HCEC 1CT (cell line): ENCODE measurements around the gene NPC2.
"Not testable (repeated sequence)": the region's sequence is repeated elsewhere in the genome, so short reads cannot be mapped to it uniquely, and the experiment has no call there.

ENCODE experiments used
- DNase-seq: peaks from one replicate; pipeline ENCODE4 v3.0.0-alpha.2; 2017

The NPC2 gene

DNA sequence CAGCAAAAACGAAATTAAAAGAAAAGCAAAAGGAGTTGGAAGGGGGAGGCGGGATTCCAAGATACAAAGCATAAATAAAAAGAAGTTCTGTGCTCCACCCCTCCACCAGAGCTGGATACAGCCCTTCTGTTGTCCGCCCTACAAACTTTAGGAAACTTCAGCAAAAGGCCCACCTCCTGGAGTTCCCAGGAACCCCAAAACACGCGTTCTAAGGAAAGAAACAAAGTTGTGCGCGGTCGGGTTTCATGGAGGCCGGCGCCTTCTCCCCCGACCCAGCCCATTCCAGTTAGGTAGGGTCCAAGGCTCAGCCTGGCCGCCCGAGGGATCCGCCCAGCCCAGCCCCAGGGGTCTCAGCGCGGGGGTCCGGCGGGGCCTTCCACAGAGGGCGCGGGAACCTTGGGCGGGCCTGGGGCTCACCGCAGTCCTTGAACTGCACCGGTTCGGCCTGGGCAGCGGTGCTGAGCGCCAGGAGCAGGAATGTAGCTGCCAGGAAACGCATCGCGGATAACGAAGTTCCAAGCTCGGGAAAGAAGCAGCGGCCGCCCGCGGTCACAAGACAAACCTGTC lies at the start of gene NPC2:
TSS of gene NPC2 (minus strand) at position 530 of the 567 bp plus-strand sequence. CDS start at position 499, 31 bp downstream.
- peak; percentile 21 for DNase-seq

DNA sequence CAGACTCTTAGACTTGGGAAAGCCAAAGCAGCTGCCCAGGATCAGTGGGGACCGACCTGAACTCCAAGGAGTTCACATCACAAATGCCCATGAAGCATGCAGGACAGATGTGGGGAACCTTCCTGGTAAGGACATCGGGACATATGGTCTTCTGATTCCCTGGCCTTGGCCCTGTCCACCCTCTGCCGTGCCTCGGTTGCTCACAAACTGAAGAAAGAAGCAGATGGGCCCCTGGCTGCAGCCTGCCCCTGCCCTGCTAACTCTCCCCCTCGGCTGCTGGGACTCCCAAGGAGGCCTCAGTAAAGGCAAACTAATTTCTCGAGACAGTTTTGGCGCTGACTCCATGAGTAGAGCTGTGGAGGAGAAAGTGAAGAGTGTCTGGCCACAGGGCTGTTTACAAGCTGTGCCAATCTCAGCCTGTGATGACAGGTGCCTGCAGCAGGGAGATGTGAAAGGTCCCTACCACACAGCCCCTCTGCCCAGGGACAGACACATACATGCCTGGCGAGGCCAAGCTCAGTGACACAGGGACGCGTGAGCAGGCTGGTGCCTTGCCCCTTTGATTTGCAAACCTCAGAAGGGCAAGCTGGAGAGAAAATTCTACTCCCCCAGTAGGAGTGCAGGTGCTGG lies 49.1 kb upstream of the NPC2 start:
- no peak for DNase-seq

DNA sequence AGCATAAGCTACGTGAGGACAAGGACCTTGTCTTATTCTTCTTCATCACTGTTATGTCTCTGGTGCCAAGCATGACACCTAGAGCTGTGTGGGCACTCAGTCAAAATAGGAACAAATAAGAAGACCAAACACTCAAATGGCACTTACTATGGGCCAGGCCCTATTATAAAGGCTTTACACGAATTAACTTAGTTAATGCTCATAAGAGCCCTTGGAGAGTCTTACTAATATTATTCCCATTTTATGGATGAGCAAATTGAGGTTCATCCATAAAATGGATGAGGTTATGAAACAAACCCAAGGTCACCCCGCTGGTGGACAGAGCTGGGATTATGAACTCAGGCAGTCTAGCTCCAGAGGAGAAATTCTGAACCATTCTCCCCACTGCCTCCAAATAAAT lies 48.1 kb upstream of the NPC2 start:
- DNase-seq, result no peak

DNA sequence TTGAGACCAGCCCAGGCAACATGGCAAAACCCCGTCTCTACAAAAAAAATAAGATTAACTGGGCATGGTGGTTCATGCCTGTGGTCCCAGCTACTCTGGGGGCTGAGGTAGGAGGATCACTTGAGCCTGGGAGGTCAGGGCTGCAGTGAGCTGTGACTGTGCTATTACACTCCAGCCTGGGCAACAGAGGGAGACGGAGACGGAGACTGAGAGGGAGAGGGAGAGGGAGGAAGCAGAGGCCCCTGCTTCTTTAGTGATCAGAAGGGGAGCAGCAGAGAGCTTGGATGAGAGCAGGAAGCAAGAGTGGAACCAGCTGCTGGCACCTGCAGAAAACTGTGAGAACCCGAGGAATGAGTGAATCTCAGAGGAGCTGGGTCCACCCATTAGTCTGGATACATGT lies 46.4 kb upstream of the NPC2 start:
- no peak for DNase-seq

DNA sequence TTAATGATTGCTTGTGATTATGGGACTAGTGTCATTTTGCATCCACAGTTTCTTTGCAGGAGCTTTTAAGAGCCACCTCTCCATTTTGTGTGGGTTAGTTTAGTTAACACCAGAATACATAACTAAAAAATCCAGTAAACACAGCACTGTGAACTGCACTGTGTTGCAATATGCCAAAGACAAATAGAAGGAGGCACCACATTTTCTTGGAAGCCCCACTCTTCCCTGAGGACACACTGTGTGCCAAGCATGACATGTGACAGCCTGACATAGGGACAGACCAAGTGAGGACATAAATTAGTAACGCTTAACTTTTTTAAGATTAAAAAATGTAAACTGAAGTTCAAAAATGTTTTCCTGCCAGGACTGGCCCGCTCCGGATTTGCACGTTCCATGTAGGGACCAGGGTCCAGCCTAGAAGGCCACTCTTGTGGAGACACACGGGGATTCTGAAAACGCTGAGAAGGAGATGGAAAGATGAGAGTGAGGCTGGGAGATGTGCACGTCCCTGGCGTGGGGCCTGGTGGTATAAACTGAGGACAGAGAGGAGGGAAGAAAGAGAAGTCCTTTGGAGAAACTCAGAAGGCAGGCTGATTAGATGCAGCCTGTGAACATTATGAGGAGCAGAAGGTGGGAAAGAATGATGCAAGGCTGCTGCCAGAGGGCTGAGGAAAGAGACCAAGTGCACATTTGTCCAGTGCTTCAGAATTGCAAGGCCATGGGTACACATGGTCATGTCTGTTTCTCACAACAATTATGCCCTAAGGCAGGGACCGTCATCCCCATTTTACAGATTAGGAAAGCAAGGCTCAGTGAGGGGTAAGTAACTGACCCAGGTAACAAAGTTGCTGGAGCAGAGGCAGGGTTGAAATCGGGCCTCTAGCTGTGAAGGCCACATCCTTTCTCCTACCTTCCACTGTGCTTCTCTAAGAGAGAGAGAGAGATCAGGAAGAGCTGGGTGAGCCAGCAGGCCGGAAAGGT lies 45.6 kb upstream of the NPC2 start:
- no peak for DNase-seq

DNA sequence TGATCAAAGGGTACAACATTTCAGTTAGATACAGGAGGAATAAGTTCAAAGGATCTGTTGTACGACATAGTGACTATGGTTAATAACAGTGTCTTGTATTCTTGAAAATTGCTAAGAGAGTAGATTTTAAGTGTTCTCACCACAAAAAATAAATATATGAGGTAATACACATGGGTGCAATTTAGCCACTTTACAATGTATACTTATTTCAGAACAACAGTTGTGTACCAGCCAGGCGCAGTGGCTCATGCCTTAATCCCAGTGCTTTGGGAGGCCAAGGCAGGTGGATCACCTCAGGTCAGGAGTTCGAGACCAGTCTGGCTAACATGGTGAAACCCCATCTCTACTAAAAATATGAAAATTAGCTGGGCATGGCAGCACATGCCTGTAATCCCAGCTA lies 43.2 kb upstream of the NPC2 start:
- DNase-seq, result not testable (repeated sequence)

DNA sequence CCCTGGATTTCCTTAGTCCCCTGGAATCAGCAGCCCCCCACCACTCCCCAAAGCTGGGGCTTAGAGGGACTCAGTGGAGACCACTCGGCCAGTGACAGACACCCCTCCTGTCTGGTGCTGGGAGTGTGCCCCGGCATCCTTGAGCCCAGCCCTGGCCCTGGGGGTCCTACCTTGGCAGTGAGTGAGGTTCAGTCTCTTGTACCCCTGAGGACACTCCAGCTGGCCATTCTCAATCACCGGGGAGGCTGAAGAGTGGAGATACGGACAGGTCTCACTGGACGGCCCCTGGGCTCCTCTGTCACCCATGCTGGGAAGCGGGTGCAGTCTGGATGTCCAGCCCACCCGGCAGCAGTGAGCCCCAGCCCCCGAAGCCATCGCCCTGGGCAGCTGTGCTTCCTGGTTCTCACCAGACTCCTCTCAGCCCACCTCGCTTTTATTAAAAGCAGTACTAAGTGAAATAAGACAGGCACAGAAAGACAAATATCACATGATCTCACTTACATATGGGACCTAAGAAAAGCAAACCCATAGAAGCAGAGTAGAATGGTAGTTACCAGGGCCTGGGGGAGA lies 42.7 kb upstream of the NPC2 start:
- no peak for DNase-seq

DNA sequence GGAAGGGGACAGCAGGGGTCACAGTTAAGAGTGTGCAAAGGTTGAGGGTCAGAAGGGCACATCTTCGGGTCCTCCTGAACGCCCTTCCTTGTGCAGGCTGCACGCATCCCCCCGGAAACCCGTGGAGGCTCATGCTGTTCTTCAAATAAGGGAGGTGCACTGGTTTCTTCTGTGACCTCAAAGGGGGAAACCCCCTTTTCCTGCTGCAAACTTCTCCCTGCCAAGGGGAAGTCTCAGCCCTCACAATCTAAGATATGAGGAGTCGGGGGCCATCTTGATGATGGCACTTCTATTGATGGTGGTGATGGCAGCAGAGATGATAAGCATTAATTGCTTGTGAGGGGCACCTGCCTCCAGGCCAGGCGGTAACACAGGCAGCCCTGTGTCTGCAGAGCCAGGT lies 40.5 kb upstream of the NPC2 start:
- DNase-seq, result no peak

DNA sequence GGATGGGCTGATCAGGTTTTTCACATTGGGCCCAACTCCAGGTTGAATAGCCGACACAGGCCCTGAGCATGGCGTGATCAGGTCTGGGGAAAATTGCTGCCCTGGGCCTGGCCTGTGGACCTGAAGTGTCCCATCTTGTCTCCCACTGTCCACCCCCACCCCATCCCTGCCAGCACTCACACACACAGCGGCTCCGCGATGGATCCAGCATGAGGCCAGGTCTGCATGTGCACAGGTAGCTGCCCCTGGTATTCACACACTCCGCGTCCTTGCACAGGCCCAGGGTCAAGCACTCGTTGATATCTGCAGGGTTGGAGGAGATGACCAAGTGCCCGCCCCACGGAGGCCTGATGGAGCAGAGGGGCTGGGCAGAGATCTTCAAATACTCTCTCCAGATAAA lies 39.1 kb upstream of the NPC2 start:
- no peak for DNase-seq

DNA sequence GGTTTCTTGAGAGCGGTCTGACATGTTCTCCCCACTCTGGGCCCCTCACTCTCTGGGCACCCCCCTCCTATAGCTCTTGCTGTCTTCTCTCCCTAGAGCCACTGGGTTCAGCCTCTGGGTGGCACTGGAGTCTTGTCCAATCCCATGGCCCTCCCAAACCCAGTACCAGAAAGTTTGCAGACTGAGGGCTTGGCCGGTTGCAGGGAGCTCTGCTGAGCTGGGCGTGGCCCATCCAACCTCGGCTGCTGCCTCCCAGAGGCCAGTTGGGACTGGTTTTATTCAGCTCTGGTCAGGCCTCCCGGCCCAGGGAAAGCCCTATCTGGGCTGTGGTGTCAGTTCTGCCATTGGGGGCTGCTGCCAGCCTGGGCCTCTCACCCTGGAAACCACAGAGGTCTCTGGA lies 38.4 kb upstream of the NPC2 start:
- DNase-seq, result peak; percentile 56

DNA sequence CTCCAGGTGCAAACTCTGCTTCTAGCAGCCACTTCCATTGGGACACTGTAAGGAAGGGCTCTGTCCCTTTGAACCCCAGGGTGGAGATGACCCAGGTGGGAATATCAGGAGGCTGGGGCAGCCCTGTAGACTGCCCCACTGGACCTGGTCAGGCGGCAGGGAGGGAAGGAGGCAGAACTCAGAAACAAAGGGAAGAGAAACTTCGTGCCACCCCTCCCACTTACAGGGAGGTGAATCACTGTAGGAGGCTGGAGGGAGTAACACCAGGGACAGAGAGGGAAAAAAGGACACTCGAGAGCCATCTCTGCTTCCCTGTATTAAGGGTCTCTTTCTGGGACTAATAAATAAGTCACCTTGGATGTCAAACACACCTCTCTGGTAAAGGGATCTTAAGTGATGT lies 37.9 kb upstream of the NPC2 start:
- no peak for DNase-seq

DNA sequence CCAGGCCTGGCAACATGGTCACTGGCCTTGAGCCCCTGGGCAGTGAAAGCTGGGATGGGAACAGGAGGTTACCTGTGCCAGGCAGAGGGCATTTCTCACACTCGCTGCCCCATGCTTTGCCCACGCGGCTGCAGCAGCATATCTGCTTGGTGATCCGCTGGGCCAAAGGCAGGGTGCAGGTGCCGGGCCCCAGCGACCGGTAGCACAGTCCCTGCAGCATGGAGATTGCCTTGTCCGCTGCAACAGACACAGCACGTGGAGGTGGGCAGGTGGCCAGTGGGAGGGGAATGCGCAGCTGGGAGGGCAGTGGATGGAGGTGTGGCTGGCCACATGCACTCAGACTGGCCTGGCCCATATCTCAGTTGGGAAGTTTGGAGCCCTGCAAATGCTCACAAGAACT lies 35.8 kb upstream of the NPC2 start:
- DNase-seq, result no peak

DNA sequence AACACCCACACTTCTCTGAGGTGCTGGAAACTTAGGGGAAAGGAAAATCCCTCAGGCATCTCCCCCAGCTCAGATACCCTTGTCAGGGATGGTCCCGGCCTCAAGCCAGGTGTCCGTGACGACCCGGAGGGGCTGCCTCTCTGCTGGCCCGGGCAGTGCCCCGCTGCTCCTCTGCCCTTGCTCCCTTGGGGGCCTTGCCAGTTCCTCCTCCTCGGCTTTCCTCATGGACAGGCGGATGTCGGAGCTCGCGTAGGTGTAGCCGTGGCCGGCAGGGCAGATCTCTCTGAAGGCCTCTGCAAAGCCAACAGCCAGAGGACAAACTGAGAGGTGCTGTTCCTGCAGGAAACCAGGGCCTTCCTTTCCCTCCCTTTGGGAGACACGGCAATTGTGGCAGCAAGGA lies 35.3 kb upstream of the NPC2 start:
- no peak for DNase-seq

DNA sequence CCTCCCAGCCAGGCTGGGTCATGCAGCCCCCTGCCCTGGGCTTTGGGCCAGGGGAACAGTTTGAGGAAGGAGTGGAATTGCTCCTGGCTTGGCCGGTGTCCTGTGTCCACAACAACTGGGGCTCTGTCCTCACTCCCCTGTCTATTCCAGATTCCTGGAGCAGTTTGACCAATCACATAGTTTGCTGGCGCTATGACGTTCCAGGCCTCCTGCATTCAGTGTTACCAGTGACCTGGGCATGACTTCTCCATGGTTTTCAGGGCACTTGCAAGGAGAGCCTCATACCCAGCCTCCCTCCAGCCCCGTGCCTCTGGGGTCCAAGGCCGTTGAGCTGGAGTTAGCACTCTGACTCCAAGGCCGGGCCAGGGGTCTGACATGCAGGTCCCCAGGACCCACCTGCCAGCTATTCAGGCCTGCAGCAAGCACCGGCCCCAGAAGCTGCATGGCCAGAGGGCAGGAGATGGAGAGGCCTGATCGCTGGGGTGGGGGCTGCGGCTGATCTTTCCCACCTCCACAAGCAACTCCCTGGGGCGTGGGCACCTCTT lies 34.7 kb upstream of the NPC2 start:
- no peak for DNase-seq

DNA sequence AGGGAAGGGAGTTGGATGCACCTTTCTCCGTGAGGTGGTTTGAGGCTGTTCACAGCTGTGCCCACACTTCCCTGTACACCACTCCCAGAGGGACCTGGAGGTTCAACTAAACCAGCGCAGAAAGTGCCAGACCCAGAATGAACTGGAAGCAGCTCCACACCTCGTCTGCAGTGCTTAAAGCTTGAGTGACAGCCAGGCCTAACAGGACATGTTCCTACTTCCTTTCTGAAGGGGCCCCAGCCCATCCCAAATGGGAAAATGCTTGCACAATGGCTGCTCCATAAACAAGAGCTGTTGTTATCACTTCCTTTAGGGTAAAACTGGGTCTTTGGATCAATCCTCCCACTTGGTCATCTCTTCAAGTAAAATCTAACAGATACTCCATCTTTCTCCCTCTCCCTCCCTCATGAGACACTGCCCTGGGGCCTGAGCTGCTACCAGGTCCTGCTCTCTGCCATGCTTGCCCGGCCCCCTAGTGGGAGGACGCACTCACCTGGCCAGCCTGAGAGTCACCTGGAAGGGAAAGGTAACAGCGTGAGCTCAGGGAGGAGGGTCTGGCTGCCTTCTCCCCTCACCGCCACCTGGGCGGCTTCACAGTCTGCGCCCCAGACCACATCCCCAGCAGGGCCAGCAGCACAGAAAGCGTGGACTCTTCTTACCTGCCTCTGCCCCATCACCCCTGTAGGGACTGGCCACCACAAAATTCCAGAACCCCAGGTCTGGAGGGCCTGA lies 33.9 kb upstream of the NPC2 start:
- DNase-seq, result no peak

DNA sequence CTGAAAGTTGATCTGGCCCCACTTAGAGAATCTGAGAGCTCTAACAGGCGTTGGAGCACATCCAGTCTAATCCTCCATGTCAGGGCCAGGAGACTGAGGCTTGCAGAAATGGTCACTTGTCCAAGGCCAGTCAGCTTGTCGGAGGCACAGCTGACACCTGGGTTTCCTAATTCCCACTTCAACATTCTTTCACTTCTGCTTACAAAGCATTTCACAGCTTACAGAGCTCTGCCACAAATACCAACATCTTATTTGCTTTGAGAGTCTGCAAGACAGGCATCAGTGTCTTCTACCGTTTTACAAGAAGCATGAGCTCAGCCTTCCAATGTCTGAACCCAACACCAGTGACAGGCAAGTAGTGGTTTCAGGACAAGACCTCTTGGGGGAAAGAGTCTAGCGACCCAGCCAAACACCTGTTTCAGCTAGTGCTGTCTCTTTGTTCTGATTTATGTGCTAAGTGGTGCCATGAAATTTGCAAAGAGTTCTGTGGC lies 32.3 kb upstream of the NPC2 start:
- no peak for DNase-seq

DNA sequence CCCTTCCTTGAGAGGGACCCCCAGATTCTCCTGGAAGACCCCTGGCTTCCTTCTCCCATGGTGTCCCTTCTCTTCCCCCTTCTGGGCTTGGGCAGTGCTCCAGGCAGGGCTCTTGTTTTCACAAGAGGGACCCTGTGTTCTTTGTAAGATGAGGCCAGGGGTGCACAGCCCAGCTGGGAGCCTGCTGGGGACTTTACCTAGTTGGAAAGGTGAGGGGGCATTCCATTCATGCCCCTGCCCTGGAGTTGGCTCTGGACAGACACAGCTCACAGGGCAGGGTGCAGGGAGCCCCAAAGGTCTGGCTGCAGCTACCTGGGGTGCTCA lies 31.7 kb upstream of the NPC2 start:
- DNase-seq, result no peak

DNA sequence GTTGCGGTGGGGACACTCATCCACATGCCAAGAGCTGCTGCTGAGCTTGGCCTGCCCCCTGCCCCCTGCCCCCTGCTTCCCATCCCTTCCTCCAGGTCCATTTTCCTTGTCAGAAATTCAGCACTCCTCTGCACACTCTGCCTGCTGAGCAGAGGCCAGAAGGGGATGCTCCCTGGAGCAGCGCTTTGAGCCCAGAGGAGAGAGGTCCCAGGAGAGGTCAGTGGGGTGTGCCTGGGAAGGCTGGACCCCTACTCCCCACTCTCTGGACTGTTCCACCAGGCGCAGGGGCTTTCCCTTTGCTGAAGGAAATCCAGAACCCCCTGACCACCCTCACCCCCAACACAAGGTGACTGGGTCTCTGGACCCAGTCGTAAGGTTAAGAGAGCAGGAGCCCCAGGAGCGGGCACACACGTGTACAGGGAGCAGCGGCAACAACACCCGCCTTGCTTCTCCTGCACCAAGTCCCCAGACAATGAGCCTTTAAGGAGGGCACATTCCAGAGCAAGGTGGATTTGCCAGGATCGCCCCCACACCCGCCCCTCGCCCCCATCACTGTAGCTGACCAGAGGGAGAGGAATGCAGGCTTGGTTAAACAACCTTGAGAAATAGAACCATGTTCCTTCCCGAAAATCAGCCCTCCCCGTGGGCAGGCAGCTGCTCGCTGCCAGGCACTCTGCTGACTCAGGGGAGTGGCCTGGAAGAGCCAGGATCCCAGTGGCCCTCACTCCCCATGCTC lies 31.1 kb upstream of the NPC2 start:
- DNase-seq, result no peak

DNA sequence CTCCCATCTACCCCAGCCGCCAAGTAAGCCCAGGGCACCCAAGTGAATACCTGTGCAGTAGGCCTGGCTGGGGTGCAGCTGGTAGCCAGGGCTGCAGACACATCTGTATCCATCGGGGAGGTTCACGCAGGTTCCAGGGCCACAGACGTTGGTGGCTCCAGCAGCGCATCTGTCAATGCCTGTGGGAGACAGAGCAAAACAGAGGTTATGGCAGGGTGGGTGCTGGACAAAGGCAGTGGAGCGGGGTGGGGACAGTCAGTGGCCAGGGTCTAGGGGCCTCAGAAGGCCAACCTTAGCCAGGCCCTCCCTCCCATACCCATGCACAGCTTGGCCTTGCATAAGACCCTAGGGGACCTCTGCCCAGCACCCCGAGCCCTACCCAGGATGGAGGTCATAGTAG lies 29.6 kb upstream of the NPC2 start:
- no peak for DNase-seq

DNA sequence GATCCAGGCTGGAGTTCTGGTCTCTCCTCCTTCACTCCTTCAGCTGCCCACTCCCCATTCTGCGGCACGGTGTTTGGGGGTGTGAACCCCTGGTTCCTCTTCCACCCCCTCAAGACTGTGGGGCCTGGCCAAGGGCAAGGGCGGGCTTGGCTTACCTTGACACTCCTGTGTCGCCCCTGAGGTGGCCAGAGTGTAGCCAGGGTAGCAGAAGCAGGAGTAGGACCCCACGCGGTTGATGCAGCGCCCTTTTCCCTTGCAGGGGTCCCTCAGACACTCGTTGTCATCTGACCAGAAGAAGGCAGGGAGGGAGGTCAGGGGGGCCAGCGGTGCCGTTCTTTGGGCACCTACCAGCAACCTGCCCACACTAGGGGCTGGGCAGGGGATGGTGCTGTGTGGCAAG lies 28.7 kb upstream of the NPC2 start:
- DNase-seq, result no peak

DNA sequence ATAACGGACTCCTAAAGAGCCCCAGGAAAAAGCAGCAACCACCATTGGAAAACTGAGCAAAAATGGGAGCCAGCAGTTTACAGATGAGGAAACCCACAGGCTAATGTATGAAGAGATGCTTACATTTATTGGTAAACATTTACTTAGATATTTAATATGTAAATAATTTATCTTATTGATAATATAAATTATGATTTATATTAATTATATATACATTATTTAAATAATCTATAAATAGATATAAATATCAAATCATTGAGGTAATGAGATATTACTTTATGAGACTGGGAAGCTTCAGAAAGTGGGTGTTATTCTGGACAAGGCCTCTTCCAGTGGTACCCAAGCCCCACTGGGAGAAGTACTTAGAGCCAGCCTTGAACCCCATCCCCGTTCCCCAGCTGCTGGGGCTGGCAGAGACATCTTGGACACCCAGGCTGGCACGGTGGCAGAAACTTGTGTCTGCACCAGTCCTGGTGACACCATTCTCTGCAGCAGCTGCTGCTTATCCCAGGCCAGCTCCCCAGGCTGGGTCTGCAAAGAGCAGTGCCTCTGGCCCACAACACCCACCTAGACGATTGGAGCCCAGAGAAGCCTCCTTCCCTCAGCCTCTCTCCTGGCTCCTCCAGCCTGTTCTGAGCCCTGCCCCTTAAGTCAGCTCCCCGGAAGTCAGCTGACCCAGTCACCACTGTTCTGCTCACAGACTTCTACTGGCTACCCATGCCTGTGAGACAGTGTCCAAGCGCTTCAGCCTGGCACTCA lies 26.4 kb upstream of the NPC2 start:
- no peak for DNase-seq
